ENCODE data around the gene SMG6. TPM values are rescaled to one million over a fixed set of nuclear protein-coding genes. Genes with fewer than 3 reads are reported as not detected.

SMG6 gene
- total RNA-seq, 1 donor from 2014 or later: 39.7 TPM

- H3K79me2 ChIP-seq (ENCODE audit: insufficient read depth, low read length): no peaks in the 10 kb centered on the region
- peaks cover 57% of the 10 kb centered on the region for H3K4me1 ChIP-seq (ENCODE audit: insufficient read depth, low read length)
- peak overlapping the region; percentile 56 for H3K4me2 ChIP-seq (ENCODE audit: low read length)
- peak overlapping the region; percentile 68 for H3K27ac ChIP-seq (ENCODE audit: low read depth, low read length)
- no peak overlapping the region for H3K4me3 ChIP-seq (ENCODE audit: insufficient read depth, low read depth, low read length)
- H2AFZ ChIP-seq (ENCODE audit: low read depth, low read length): no peak overlapping the region
- Mint-ChIP-seq H3K27ac (ENCODE audit: unreplicated experiment) (peak overlapping the region; percentile 26), H3K9me3 (ENCODE audit: unreplicated experiment) (no peaks in the 10 kb centered on the region), H3K4me3 (ENCODE audit: unreplicated experiment) (no peak overlapping the region), H3K36me3 (ENCODE audit: low read depth, unreplicated experiment) (peaks cover 5% of the 10 kb centered on the region), H3K4me1 (ENCODE audit: low read depth, unreplicated experiment) (peaks cover 64% of the 10 kb centered on the region), H3K27me3 (ENCODE audit: low read depth, unreplicated experiment) (no peaks in the 10 kb centered on the region)
- DNase-seq (ENCODE audit: low read depth): no peak
- peaks cover 2% of the 10 kb centered on the region for H3K36me3 ChIP-seq (ENCODE audit: insufficient read depth, low read length)
- no peaks in the 10 kb centered on the region for H3K9me3 ChIP-seq (ENCODE audit: insufficient read depth, low read depth, low read length)
- no peaks in the 10 kb centered on the region for H4K20me1 ChIP-seq (ENCODE audit: insufficient read depth, low read length)
- no peaks in the 10 kb centered on the region for H3K27me3 ChIP-seq (ENCODE audit: insufficient read depth, low read length)
- TF ChIP-seq, protein P1, sequence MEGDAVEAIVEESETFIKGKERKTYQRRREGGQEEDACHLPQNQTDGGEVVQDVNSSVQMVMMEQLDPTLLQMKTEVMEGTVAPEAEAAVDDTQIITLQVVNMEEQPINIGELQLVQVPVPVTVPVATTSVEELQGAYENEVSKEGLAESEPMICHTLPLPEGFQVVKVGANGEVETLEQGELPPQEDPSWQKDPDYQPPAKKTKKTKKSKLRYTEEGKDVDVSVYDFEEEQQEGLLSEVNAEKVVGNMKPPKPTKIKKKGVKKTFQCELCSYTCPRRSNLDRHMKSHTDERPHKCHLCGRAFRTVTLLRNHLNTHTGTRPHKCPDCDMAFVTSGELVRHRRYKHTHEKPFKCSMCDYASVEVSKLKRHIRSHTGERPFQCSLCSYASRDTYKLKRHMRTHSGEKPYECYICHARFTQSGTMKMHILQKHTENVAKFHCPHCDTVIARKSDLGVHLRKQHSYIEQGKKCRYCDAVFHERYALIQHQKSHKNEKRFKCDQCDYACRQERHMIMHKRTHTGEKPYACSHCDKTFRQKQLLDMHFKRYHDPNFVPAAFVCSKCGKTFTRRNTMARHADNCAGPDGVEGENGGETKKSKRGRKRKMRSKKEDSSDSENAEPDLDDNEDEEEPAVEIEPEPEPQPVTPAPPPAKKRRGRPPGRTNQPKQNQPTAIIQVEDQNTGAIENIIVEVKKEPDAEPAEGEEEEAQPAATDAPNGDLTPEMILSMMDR (IDR thresholded peaks at IDR 0.05; ENCODE audit: insufficient read depth, low read depth, low read length): no peak
- no peak for TF ChIP-seq EZH2 (IDR thresholded peaks at IDR 0.05; ENCODE audit: insufficient read depth, low read length)
- no peak for FAIRE-seq
- H3K9ac ChIP-seq (ENCODE audit: low read length): peak overlapping the region; percentile 57
Measured at GRCh38 chr17:2090210-2090641, 213.4 kb downstream of the SMG6 start.

- Histone ChIP-seq H3K27me3 (ENCODE audit: insufficient read depth, low read length) (no peaks in the 10 kb centered on the region), H3K4me1 (ENCODE audit: insufficient read depth, low read length) (peaks cover 63% of the 10 kb centered on the region), H2AFZ (ENCODE audit: low read depth, low read length) (no peak overlapping the region), H3K9me3 (ENCODE audit: insufficient read depth, low read depth, low read length) (no peaks in the 10 kb centered on the region), H4K20me1 (ENCODE audit: insufficient read depth, low read length) (no peaks in the 10 kb centered on the region), H3K36me3 (ENCODE audit: insufficient read depth, low read length) (peaks cover 2% of the 10 kb centered on the region), H3K9ac (ENCODE audit: low read length) (peak overlapping the region; percentile 66), H3K4me2 (ENCODE audit: low read length) (peak overlapping the region; percentile 74), H3K4me3 (ENCODE audit: insufficient read depth, low read depth, low read length) (no peak overlapping the region), H3K79me2 (ENCODE audit: insufficient read depth, low read length) (no peaks in the 10 kb centered on the region), H3K27ac (ENCODE audit: low read depth, low read length) (peak overlapping the region; percentile 66)
- TF ChIP-seq, protein P1 (IDR thresholded peaks at IDR 0.05; ENCODE audit: insufficient read depth, low read depth, low read length): no peak
- TF ChIP-seq EZH2 (IDR thresholded peaks at IDR 0.05; ENCODE audit: insufficient read depth, low read length): no peak
- Mint-ChIP-seq H3K27ac (ENCODE audit: unreplicated experiment) (peak overlapping the region; percentile 81), H3K4me3 (ENCODE audit: unreplicated experiment) (peak overlapping the region; percentile 4), H3K27me3 (ENCODE audit: low read depth, unreplicated experiment) (no peaks in the 10 kb centered on the region), H3K36me3 (ENCODE audit: low read depth, unreplicated experiment) (peaks cover 5% of the 10 kb centered on the region), H3K9me3 (ENCODE audit: unreplicated experiment) (no peaks in the 10 kb centered on the region), H3K4me1 (ENCODE audit: low read depth, unreplicated experiment) (peaks cover 71% of the 10 kb centered on the region)
- DNase-seq (ENCODE audit: low read depth) (peak; percentile 68), FAIRE-seq (no peak)
Measured at GRCh38 chr17:2089021-2089422, 214.6 kb downstream of the SMG6 start.

DNA sequence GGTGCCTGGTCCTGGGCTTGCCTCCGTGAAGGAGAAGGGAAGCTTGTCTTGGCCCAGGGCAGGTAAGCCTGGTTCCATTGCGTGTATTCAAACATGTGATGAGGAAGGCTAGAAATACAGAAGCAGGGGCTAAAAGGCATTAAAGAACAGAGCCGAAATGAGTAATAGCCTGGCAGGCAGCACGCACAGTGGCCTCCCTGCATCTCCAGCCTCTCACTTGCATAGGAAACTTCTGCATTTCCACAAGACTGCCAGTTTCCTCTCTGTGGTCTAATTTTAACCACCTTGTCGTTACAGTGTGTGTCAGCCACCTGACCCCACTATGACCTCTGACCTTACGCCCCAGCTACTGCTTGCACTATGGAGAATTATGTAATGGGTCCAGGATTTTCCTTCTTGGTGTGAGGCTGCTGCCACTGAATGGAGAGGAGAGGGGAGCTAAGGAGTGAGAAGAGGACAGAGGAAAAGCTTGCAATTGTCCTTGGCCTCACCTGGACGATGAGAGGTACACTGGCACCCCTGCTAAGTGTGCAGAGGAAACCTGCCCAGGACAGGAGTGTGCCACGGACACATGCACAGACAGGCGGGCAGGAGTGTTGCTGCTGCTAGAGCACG lies 215.9 kb downstream of the SMG6 start:
- no peak for TF ChIP-seq EZH2 (IDR thresholded peaks at IDR 0.05; ENCODE audit: insufficient read depth, low read length)
- TF ChIP-seq, protein P1 (IDR thresholded peaks at IDR 0.05; ENCODE audit: insufficient read depth, low read depth, low read length): no peak
- Histone ChIP-seq H3K36me3 (ENCODE audit: insufficient read depth, low read length) (peaks cover 2% of the 10 kb centered on the region), H3K27me3 (ENCODE audit: insufficient read depth, low read length) (no peaks in the 10 kb centered on the region), H3K79me2 (ENCODE audit: insufficient read depth, low read length) (no peaks in the 10 kb centered on the region), H3K9ac (ENCODE audit: low read length) (peak overlapping the region; percentile 66), H2AFZ (ENCODE audit: low read depth, low read length) (no peak overlapping the region), H3K4me3 (ENCODE audit: insufficient read depth, low read depth, low read length) (no peak overlapping the region), H3K9me3 (ENCODE audit: insufficient read depth, low read depth, low read length) (no peaks in the 10 kb centered on the region), H4K20me1 (ENCODE audit: insufficient read depth, low read length) (no peaks in the 10 kb centered on the region), H3K4me1 (ENCODE audit: insufficient read depth, low read length) (peaks cover 68% of the 10 kb centered on the region), H3K4me2 (ENCODE audit: low read length) (no peak overlapping the region), H3K27ac (ENCODE audit: low read depth, low read length) (peak overlapping the region; percentile 66)
- DNase-seq (ENCODE audit: low read depth) (peak; percentile 50), FAIRE-seq (no peak)
- H3K36me3 Mint-ChIP-seq (ENCODE audit: low read depth, unreplicated experiment): peaks cover 5% of the 10 kb centered on the region
- H3K9me3 Mint-ChIP-seq (ENCODE audit: unreplicated experiment): no peaks in the 10 kb centered on the region
- peak overlapping the region; percentile 62 for H3K27ac Mint-ChIP-seq (ENCODE audit: unreplicated experiment)
- H3K4me3 Mint-ChIP-seq (ENCODE audit: unreplicated experiment): no peak overlapping the region
- H3K4me1 Mint-ChIP-seq (ENCODE audit: low read depth, unreplicated experiment): peaks cover 78% of the 10 kb centered on the region
- H3K27me3 Mint-ChIP-seq (ENCODE audit: low read depth, unreplicated experiment): no peaks in the 10 kb centered on the region

Measured in astrocyte (in vitro differentiated cells and primary cell).